Motor neuron (in vitro differentiated cells): ENCODE results near the gene SPATA31D1. TPM values are rescaled to one million over a fixed set of nuclear protein-coding genes. Genes with fewer than 3 reads are reported as not detected.
"Not testable (repeated sequence)": the region's sequence is repeated elsewhere in the genome, so short reads cannot be mapped to it uniquely, and the experiment has no call there.

Experiments
- ATAC-seq, 8 experiments: fragments of 200-7000 bp; cut with Tn5 transposase; replicated peaks in 6 of 8; 2 replicates each; pipeline ENCODE4 v1.8.0; 2021; ENCODE audit warnings: mild to moderate bottlenecking in 8 of 8, moderate library complexity in 8 of 8
- H3K27ac ChIP-seq, 2 donors: fragments of 250-450 bp; sonication (Bioruptor Pico); 2 replicates each; pipeline ENCODE4 v1.9.0; 2021; ENCODE audit warnings: antibody characterized with exemption in 2 of 2, mild to moderate bottlenecking in 2 of 2, moderate library complexity in 1 of 2
- H3K4me1 ChIP-seq, 2 donors: fragments of 250-450 bp; sonication (Bioruptor Pico); replicated peaks in 1 of 2; 2 replicates each; pipeline ENCODE4 v1.6.1; 2021; ENCODE audit warnings: antibody characterized with exemption in 2 of 2, mild to moderate bottlenecking in 2 of 2, moderate library complexity in 1 of 2
- H3K4me3 ChIP-seq, 5 donors: fragments of 250-450 bp; sonication (Bioruptor Pico); 2 replicates each; pipeline ENCODE4 v1.9.0; 2021; ENCODE audit warnings: antibody characterized with exemption in 5 of 5, mild to moderate bottlenecking in 5 of 5, moderate library complexity in 4 of 5
- WGBS, 10 experiments: fragments of 450-650 bp; shearing (Covaris generic); methylation state at CpG; one replicate each; pipeline ENCODE4 v1.0.0; 2022; 5-methylcytosine and 5-hydroxymethylcytosine counted together
- in situ Hi-C, 9 experiments: fragments of 400-800 bp; cut with MboI; loops; one replicate each; pipeline ENCODE4 v1.15.0; 2021; ENCODE audit warnings: low sequenced_read_pairs in 9 of 9, low pct_unique_long_range_greater_than_20kb in 2 of 9; ENCODE audit not compliant: unreplicated experiment in 9 of 9
- total RNA-seq, 8 experiments: library from RNA; unstranded; fragments of 300-600 nt; gene quantifications; 2 replicates each; pipeline versions ENCODE4 v1.2.3 to v1.2.4, GENCODE V29; 2022

The SPATA31D1 gene
- total RNA-seq = under 1 TPM in 6 of 8 experiments, not detected in 2; under 0.01 to 0.28 (median 0.15) TPM

DNA sequence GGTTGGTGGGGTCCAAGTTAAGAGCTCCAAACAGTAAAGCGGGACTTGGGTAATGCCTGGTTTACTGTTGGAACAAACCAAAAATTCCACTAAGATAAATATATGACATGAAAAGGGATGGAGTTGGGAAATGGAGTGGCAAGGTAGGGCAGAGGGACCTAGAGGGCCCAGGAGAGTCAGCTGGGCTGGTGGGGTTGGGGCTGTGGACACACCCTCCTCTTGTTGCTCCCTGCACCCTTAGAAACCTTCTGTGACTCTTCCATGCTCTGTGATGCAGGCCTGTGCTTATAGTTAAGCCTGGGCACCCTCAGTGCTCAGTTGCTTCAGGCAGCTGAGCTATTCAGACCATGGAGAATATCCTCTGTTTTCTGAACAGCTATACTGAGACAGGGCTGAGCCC lies at the start of gene SPATA31D1:
Gene SPATA31D1, plus strand, starts transcription at position 301 of the 400 bp plus-strand sequence. Its CDS starts 47 bp downstream, at position 348.
- H3K4me1 ChIP-seq, ATAC-seq, in situ Hi-C loops, H3K4me3 ChIP-seq, H3K27ac ChIP-seq: not testable (repeated sequence)
- WGBS, 10 experiments = 80 to 100% (median 100%) methylated on average over 1 of the region's 1 CpG; no CpG with 5 or more reads in 5 of the 10 experiments

DNA sequence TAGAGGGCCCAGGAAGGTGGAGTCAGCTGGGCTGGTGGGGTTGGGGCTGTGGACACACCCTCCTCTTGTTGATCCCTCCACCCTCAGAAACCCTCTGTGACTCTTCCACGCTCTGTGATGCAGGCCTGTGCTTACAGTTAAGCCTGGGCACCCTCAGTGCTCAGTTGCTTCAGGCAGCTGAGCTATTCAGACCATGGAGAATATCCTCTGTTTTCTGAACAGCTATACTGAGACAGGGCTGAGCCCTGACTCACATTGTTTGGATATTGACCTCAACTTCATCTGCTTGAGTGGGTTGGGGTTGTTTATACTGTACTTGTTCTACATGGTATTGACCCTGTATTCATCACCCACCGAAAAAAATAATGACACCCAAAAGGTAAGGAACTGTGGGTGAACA lies 45.2 kb upstream of the SPATA31D1 start, which contains the start of gene SPATA31D3:
Gene SPATA31D3, plus strand, starts transcription at position 108 of the 400 bp plus-strand sequence. Its CDS starts 86 bp downstream, at position 194.
- H3K27ac ChIP-seq, H3K4me1 ChIP-seq, ATAC-seq, in situ Hi-C loops, H3K4me3 ChIP-seq: not testable (repeated sequence)
- no CpG with 5 or more reads among the region's 2 CpGs for WGBS, 10 experiments

DNA sequence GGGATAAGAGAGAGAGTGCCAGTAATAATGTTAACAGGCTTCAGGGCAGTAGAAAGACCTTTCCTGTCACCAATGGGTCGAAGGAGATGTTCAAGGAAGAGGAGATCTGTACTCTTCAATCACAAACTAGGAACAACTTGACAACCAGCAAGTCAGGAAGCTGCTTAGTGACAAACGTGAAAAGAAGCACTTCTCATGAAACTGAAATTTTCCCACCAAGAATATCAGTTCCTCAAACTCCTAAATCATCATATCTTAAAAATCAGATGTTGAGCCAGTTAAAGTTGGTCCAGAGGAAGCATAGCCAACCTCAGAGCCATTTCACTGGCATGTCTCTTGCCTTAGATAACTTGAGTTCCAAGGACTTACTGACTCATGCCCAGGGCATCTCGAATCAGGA lies 39.9 kb upstream of the SPATA31D1 start:
- in situ Hi-C loops, H3K27ac ChIP-seq, H3K4me1 ChIP-seq, H3K4me3 ChIP-seq, ATAC-seq: not testable (repeated sequence)
- WGBS, 10 experiments = no CpG with 5 or more reads among the region's 3 CpGs

DNA sequence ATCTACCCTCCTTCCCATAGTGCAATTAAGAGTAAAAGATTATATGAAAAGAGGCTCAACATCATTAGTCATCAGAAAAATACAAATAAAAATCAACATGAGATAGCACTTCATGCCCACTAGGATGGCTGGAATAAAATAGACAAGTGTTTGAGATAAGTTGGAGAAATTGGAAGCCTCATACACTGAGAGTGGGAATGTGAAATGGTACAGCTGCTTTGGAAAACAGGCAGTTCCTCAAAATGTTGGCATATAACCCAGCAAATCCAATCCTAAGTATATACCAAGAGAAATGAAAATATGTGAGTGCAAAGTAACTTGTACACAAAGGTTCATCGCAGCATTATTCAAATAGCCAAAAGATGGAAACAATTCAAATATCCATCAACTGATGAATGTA lies 35.5 kb upstream of the SPATA31D1 start:
- Histone ChIP-seq H3K27ac (no peak overlapping the region), H3K4me1 (no peaks in the 10 kb centered on the region), H3K4me3 (no peak overlapping the region)
- in situ Hi-C loops = no loop called here
- WGBS, 10 experiments = 50 to 100% (median 100%) methylated on average over 1 of the region's 1 CpG; no CpG with 5 or more reads in 3 of the 10 experiments
- ATAC-seq = no peak

DNA sequence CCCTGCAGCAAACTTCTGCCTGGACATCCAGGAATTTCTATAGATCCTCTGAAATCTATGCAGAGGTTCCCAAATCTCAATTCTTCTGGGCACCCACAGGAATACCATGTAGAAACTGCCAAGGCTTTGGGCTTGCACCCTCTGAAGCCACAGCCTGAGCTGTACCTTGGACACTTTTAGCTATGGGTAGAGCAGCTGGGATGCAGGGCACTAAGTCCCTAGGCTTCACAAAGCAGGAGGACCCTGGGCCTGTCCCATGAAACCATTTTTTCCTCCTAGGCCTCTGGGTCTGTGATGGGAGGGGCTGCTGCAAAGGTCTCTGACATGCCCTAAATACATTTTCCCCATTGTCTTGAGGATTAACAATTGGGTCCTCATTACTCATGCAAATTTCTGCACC lies 32.9 kb upstream of the SPATA31D1 start:
- in situ Hi-C loops = no loop called here
- Histone ChIP-seq H3K27ac (no peak overlapping the region), H3K4me3 (no peak overlapping the region), H3K4me1 (no peaks in the 10 kb centered on the region)
- no peak for ATAC-seq

DNA sequence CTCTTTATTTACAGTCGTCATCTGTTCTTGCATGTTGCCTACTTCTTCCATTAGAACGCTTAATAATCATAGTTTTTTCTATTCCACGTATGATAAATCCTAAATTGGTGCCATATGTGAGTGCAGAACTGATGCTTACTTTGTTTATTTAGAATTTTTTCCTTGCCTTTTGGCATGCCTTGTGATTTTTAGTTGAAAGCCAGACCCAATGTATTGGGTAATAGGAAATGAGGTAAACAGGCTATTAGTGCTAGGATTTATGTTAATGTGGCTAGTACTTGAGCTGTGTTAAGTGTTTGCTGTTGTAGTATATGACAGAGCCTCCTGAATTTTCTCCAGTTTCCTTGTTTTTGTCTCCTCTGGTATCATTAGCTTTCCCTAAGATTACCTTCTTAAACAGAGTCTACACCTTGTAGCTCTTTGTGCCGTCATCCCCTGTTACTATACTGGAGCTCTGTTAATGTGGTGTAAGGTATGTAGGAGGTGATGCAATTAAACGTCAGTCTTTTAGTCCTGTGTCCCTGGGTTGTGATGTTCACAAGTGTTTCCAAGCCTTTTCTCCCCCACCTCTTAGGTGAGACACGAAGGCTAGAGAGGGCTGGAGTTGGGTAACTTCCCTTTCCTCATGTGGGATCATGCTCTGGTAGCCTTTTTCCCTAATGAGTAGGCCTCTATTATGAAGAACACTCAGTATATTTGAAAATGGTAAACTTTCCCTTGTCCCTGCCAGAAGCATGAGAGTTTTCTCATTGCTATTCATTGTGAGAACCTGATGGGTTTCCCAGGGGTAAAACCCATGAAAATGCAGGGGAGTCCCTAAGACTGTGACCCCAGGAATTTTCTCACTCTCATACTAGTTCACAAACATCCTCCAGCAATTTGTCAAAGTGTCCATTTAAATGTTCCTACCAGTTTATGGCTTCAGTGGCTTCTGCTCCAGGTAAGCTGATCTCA lies 24.1 kb upstream of the SPATA31D1 start:
- in situ Hi-C loops = no loop called here
- 8 to 92% (median 77%) methylated on average over 2 to 5 of the region's 6 CpGs for WGBS, 10 experiments
- H3K27ac ChIP-seq = no peak overlapping the region
- H3K4me1 ChIP-seq = no peaks in the 10 kb centered on the region
- H3K4me3 ChIP-seq = no peak overlapping the region
- ATAC-seq = peak in 2 of 8 experiments; percentile 71 to 87

DNA sequence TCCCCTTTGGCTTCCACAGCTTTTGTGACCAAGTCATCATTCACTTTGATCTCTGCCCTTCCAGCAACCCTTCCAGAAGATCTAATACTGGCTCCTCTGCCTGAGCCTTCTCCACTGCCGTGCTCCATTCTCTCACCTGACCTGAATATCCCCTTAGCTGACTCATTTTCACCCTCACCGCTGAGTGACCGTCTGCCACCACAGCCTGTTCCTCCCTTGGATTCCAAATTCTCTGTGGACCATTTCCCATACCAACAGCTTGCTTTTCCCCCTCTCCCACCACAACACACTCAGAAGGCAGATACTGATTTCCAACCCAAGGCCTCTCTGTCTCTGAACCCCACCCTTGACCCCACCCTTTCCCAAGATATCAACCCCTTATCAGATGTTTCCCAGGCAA lies 20.5 kb upstream of the SPATA31D1 start:
- Histone ChIP-seq H3K4me1 (no peaks in the 10 kb centered on the region), H3K4me3 (no peak overlapping the region), H3K27ac (no peak overlapping the region)
- WGBS, 10 experiments = 70 to 100% (median 96%) methylated on average over 1 to 3 of the region's 3 CpGs; no CpG with 5 or more reads in 5 of the 10 experiments
- in situ Hi-C loops = no loop called here
- ATAC-seq = no peak

DNA sequence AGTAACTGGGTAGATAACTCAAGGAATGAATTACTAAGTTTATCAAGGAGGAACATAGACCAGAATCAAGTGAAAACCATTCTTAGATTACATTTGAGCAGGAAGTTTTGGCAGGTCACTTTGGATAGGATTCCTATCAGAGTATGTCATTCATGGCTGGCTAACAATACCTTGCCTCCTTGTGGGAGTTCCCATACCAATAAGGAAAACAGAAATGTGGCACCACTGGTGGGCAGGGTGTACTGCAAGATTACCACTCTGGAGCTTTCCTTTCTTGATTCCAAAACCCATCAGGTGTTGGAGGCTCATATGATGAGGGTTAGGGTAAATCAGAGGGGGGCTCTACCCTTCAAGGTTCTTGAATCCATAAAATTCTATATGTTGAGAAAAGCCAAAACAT lies 18.6 kb upstream of the SPATA31D1 start:
- Histone ChIP-seq H3K4me3 (no peak overlapping the region), H3K27ac (no peak overlapping the region), H3K4me1 (no peaks in the 10 kb centered on the region)
- in situ Hi-C loops = no loop called here
- no peak for ATAC-seq

DNA sequence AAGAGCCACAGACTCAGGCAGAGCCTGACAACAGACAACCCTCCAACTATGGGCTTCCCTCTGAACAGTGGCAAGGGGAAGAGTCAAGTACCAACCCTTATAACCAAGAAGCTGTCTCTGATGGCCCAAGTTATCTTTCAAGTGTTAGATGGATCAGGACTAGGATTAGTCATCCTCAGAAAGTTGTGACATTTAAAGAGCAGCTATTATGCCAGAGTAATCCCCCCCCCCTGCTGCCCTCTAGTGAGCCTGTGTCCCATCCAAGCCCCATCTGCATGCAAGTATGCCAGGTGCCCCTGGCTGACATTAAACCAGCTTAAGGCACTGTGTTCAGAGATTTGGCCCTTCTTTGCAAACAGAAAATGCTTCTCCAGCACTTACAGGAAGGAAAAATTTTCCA lies 16.8 kb upstream of the SPATA31D1 start:
- Histone ChIP-seq H3K27ac (no peak overlapping the region), H3K4me1 (no peaks in the 10 kb centered on the region), H3K4me3 (no peak overlapping the region)
- ATAC-seq = no peak
- in situ Hi-C loops = no loop called here

DNA sequence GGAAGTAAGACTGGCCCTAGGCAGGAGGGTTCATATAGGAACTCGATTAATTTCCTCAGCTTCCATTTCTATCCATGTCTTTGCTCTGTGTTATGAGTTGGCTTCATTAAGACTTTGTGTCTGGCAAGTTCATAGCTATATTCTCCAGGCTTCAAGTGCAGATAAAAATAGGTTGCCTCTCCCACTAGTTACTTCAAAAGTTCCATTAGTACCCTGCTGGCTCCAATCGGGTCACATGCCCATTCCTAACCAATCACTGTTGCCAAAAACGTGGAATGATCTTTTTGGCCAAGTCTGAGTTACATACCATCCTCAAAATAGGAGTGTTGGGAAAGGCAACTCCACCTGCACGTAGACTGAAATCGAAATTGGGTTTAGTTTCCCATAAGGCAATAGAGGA lies 13.8 kb upstream of the SPATA31D1 start:
- Histone ChIP-seq H3K4me1 (no peaks in the 10 kb centered on the region), H3K4me3 (no peak overlapping the region), H3K27ac (no peak overlapping the region)
- ATAC-seq = no peak
- in situ Hi-C loops = no loop called here
- WGBS, 10 experiments = 18 to 85% (median 65%) methylated on average over 2 to 5 of the region's 5 CpGs

DNA sequence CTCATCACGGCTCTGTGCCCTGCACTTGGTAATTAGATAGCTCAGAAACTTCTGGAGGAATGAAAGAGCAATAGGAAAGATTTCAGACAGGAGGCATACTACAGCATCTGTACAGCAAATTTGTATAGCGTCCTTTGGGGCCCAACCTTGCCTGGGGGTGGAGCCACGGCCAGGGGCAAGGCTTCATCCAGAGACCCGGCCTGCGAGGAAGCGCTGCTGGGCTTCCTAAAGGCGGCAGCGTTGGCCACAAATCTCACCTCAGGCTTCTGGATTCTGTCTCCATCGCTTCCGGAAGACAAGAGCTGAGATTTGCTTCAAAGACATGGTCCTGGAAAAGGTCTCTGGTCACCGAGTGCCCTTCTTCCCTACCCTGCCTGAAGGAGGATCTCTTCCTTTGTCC lies 12.2 kb upstream of the SPATA31D1 start:
- no peak overlapping the region for H3K4me3 ChIP-seq
- no peaks in the 10 kb centered on the region for H3K4me1 ChIP-seq
- 11 to 100% (median 88%) methylated on average over 1 to 10 of the region's 11 CpGs; no CpG with 5 or more reads in 1 of the 10 experiments for WGBS, 10 experiments
- in situ Hi-C loops = no loop called here
- ATAC-seq = no peak
- no peak overlapping the region for H3K27ac ChIP-seq

DNA sequence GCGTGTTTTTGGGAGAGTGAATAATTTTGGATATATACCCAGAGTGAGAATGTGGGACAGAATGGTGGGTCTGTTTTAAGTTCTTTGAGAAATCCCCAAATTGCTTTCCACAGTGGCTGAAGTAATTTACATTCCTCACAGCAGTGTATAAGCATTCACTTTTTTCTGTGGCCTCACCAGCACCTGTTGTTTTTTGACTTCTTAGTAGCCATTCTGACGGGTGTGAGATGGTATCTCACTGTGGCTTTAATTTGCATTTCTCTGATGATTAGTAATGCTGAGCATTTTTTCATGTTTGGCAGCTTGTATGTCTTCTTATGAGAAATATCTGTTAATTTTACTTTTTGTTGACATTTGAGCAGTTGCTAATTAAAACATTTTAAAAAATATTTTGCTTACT lies 9.4 kb upstream of the SPATA31D1 start:
- H3K4me1 ChIP-seq = no peaks in the 10 kb centered on the region
- ATAC-seq = no peak
- H3K4me3 ChIP-seq = no peak overlapping the region
- WGBS, 10 experiments = 25 to 100% (median 56%) methylated on average over 1 to 2 of the region's 2 CpGs; no CpG with 5 or more reads in 3 of the 10 experiments
- in situ Hi-C loops = no loop called here
- H3K27ac ChIP-seq = no peak overlapping the region

DNA sequence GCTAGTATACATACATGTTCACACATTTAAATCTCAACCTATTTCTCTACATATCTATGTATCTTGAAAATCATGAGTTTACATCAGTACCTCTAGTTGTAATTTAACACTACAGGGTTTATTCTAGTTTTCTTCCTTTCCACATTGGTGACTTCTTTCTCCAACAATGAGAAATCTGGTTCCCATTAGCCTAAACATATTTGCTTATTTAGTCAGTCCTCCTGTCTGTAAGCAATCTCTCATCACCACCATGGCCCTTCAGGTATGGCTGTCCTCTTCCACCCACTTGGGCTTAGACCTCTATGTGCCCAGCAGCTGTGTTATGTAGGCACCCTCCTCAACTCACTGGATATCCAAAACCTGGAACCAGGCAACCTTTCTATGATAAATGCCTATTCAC lies 8.0 kb upstream of the SPATA31D1 start:
- Histone ChIP-seq H3K4me3 (no peak overlapping the region), H3K27ac (no peak overlapping the region), H3K4me1 (no peaks in the 10 kb centered on the region)
- in situ Hi-C loops = no loop called here
- ATAC-seq = peak in 2 of 8 experiments; percentile 21 to 26

DNA sequence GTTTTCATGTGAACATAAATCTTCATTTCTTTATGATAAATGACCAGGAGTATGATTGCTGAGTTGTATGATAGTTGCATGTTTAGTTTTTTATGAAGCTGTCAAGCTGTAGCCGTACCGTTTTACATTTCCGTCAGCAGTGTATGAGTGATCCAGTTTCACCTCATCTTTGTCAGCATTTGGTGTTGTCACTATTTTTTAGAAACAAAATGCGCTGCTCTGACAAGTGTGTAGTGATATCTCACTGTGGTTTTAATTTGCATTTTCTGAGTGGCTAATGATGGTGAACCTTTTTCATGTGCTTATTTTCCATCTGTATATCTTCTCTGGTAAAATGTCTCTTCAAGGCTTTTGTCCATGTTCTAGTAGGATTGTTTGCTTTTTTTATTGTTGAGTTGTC lies 6.7 kb upstream of the SPATA31D1 start:
- Histone ChIP-seq H3K4me3 (no peak overlapping the region), H3K27ac (no peak overlapping the region), H3K4me1 (no peaks in the 10 kb centered on the region)
- in situ Hi-C loops = no loop called here
- ATAC-seq = peak in 1 of 8 experiments; percentile 18
- 56 to 100% (median 83%) methylated on average over 1 to 4 of the region's 4 CpGs for WGBS, 10 experiments
